GM21515 (cell line): ENCODE measurements around the gene ADCYAP1R1.

ENCODE experiments used
- ATAC-seq: cut with Tn5 transposase; IDR thresholded peaks from one replicate; pipeline ENCODE4 v1.9.1; 2021; ENCODE audit not compliant: unreplicated experiment

ADCYAP1R1 gene

DNA sequence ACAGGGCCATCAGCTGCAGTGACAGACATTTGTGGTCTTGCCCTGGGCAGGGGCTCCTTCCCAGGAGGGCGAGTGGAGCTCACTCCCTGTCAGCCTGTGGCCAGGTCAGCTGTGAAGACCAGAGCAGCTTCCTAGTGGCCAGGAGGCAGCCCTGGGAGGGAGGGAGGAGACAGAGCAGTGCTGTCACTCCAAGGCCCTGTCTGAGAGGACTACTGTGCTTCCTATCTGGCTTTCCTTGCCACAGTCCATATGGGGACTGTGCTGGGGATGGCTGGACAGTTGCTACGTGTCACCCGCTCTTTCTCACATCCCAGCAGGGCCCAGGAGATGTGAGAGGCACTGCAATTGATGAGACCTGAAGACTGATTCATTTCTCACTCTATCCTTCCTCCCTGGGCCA lies 15.2 kb upstream of the ADCYAP1R1 start:
- ATAC-seq = no peak

GRCh38 chr7:31043051-31043471 lies 9.0 kb upstream of the ADCYAP1R1 start:
- ATAC-seq = no peak

DNA sequence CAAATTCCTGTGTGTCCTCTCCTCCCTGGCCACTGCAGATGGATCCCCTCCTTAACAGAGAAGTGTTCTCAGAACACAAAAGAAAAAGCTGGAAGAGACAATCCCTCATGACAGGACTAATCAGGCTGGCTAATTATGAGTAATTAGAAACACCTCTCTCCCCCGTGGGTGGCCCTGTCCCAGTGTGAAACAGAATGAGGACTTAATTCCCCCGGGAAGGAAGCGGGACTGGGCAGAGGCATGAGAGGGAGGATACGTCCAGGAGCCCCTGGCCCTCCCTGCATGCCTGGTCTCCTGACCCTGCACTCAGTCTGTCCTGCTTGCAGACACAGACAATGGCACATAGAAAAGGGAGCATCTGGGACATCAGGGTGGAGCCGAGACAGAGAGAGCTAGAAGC lies 7.6 kb upstream of the ADCYAP1R1 start:
- no peak for ATAC-seq

GRCh38 chr7:31046723-31047122 lies 5.4 kb upstream of the ADCYAP1R1 start:
- ATAC-seq = no peak

DNA sequence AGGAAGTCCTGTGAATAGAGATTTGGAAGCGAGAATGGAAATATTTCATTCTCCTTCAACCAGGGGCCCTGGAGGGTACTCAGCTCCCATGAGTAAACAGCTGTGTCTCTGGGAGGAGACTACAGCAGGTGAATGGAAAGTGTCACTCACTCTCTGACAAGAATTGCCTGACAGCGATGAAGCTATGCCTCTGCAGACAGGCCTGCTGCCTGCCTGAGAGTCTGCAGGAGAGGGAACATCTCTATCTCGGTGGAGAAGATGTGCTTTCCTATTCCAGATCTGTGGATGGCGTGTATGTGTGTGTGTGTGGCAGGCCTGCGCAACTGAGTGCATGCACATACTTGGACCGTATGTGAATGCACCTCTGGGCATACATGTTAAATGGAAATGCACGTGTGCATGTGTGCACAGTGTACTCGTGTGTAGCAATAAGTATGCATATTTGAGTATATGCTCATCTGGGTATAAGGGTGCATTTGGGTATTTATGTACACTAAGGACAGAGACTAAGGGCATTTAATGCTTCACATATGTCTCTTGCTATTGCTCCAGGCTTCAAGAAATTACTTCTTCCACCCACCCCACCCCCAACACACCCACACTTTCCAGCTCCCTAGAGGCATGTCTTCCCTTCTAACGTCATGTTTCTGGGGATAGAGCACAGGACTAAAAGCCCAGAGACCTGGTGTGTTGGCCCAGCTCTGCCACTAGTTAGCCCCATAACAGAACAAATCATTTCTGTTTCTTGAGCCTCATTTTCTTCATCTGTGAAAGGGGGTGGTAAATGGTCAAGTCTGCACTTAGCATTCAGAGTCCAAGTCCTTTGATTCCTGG lies 4.6 kb upstream of the ADCYAP1R1 start:
- no peak for ATAC-seq

GRCh38 chr7:31049005-31049765 lies 2.9 kb upstream of the ADCYAP1R1 start:
- ATAC-seq = no peak

GRCh38 chr7:31052487-31052840 lies 356 bp downstream of the ADCYAP1R1 start:
- no peak for ATAC-seq

DNA sequence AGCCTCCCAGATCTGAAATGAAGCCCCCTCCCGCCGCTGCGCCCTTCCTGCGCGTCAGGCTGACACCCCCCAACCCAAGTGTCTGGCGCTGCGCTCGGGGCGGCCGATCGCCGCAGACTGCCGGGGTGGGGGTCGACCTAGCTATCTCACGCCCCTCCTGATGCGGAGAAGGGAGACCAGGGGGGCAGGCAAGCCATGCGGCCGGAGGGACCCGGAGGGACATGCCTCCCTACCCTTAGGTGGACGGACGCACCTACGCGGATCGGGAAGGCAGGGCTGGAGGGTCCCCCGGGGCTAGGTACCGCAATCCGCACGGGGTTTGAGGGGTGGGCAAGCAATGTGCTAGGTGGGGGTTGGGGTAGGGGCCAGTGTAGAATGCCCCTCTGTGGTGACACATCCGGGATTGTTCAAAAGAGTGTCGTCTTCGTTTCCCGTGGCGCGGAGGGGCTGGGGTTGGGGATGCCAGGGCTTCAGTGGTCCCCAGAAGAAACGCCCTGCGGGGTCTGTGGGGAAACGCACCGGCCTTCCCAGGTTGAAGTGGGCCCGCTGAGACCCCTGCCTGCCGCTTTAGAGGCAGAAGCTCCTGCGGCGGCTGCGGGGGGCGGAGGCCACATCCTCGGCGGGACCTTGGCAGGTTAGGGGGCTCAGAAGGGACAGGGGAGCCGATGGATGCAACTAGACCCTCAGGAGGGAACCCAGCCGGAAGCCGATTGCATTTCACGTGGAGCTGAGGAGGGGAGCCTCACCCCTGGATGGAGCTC lies 913 bp downstream of the ADCYAP1R1 start:
- ATAC-seq = no peak

DNA sequence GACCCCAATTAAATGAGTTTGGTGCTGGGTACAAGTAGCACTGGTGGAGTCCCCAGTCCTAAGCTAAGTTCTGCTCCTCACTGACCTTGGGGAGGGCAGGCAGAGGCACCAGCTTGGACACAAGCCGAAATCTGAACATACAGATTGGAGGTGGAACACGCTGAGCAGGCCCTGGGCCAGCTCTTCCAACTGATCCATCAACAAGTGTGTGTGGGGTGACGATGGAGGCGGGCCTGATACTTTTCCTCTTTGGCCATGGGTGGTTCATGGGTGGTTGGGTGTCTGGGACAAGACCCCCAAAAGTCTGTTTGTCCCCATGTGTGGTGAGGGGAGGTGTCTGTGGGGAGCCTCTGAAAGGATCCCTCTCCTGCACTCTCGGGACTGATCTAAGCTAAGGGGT lies 1.9 kb downstream of the ADCYAP1R1 start:
- ATAC-seq = no peak

GRCh38 chr7:31054608-31055278 lies 2.6 kb downstream of the ADCYAP1R1 start:
- no peak for ATAC-seq

DNA sequence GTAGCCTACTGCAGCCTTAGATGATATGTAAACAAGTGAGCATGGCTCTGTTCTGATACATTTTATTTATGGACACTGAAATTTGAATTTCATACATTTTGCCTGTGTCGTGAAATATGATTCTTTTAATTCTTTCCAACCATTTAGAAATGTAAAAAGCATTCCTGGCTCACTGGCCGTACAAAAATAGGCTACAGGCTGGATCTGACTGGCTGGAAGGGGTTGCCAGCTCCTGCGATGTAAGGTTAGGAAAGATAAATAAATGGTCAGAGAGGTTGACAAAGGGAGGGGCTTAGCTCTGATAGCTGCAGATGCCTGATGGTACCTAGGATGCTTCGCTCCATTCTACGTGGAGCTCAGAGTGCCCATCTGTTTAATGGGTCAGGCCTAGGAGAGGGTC lies 3.4 kb downstream of the ADCYAP1R1 start:
- ATAC-seq = no peak

- no peak for ATAC-seq
Measured at GRCh38 chr7:31056775-31057346, 4.8 kb downstream of the ADCYAP1R1 start.

- no peak for ATAC-seq
Measured at GRCh38 chr7:31058122-31058521, 6.0 kb downstream of the ADCYAP1R1 start.

DNA sequence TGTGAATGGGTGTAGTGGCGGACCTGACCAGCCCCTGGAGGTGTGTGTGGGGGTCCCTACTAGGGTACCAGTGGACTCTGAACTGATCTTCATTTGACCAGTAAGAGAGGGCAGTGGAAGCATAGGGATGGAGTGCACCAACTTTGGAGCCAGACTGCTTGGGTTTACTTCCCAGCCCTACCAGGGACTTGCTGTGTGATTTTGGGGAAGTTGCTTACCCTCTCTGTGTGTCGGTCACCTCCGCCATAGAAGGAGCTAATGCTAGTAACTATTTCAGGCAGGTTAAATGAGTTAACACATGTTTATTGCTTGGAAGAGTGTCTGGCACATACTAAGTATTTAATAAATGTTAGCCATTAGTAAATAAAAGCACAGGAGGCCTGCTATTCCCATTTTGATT lies 6.6 kb downstream of the ADCYAP1R1 start:
- no peak for ATAC-seq

GRCh38 chr7:31059551-31059950 lies 7.4 kb downstream of the ADCYAP1R1 start:
- ATAC-seq = no peak

DNA sequence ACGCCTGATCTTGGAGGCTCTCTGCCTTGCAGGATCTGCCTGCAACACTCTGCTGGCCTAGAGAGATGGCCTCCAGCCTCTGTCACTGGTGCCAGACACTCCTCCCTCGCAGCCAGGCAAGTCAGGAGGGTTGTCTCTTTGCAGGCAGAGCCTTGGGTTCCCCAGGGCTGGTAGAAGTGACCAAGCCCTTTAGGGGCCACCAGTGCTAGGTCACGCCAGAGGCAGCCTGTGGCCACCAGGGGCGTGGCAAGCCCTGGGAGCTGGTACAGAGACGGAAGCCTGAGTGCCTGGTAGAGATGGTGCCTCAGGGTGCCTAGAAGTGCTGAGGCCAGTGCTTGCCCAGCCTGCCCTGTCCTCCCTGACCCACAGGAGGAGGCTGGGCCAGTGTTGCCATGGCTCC lies 9.1 kb downstream of the ADCYAP1R1 start:
- no peak for ATAC-seq

DNA sequence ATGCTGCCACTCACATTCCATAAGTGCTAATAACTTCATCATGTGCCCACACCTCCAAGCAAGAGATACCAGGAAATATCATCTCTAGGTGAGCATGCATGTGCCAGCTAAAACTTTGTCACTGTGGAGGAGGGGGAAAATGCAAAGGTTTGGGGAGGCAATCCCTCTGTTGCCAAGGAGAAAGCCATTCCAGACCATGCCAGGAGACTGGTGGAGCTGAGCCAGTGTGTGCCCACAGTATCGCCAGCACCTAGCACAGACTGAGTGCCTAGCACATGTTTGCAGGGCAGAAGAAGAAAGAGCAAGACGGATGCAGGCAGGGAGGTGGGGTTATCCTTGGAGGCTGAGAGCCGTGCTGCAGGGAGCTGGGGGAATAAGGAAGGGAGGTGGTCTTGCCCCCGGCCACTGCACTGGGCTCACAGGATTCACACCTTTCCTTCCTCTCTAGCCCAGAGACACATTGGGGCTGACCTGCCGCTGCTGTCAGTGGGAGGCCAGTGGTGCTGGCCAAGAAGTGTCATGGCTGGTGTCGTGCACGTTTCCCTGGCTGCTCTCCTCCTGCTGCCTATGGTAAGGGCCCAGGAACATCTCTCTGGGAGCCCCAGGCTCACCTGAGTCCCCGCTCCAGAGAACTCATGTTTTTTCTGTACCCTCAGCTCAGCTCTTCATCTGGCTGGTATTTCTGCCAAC lies 10.8 kb downstream of the ADCYAP1R1 start:
- no peak for ATAC-seq

GRCh38 chr7:31065021-31065593 lies 13.0 kb downstream of the ADCYAP1R1 start:
- ATAC-seq = no peak

GRCh38 chr7:31065840-31066239 lies 13.7 kb downstream of the ADCYAP1R1 start:
- ATAC-seq = no peak
